Renal pelvis (tissue), 4 donors: ENCODE results near the gene REPIN1. TPM values are rescaled to one million over a fixed set of nuclear protein-coding genes. Genes with fewer than 3 reads are reported as not detected.

ENCODE experiments used
- DNase-seq: peaks from one replicate; pipeline ENCODE4 v3.0.0-alpha.2; 2013
- polyA plus RNA-seq, 3 donors: library from polyadenylated mRNA; unstranded; fragments of 120-200 nt; gene quantifications; one replicate each; pipeline ENCODE4 v1.2.1, GENCODE V29; 2013; ENCODE audit not compliant: insufficient read length in 3 of 3

The REPIN1 gene
- polyA plus RNA-seq, 3 donors = 97.8 to 123 (median 119) TPM

- no peak for DNase-seq
Measured at GRCh38 chr7:150355666-150356059, 13.0 kb upstream of the REPIN1 start.

- no peak for DNase-seq
Measured at GRCh38 chr7:150356265-150356897, 12.2 kb upstream of the REPIN1 start.

- no peak for DNase-seq
Measured at GRCh38 chr7:150357270-150357669, 11.4 kb upstream of the REPIN1 start.

GRCh38 chr7:150357771-150358427, 10.7 kb upstream of the REPIN1 start:
- no peak for DNase-seq

- DNase-seq = no peak
Measured at GRCh38 chr7:150358433-150358832, 10.2 kb upstream of the REPIN1 start.

GRCh38 chr7:150358988-150359621, 9.5 kb upstream of the REPIN1 start:
- DNase-seq = no peak

- DNase-seq = no peak
Measured at GRCh38 chr7:150359622-150360362, 8.8 kb upstream of the REPIN1 start.

GRCh38 chr7:150360363-150361058, 8.1 kb upstream of the REPIN1 start:
- DNase-seq = no peak

GRCh38 chr7:150361402-150361801, 7.2 kb upstream of the REPIN1 start:
- no peak for DNase-seq

GRCh38 chr7:150361807-150362621, 6.6 kb upstream of the REPIN1 start:
- DNase-seq = no peak

- no peak for DNase-seq
Measured at GRCh38 chr7:150363370-150363769, 5.3 kb upstream of the REPIN1 start.

GRCh38 chr7:150363872-150364271, 4.8 kb upstream of the REPIN1 start:
- no peak for DNase-seq

- DNase-seq = no peak
Measured at GRCh38 chr7:150365194-150365593, 3.4 kb upstream of the REPIN1 start.

GRCh38 chr7:150365673-150366398, 2.8 kb upstream of the REPIN1 start:
- no peak for DNase-seq

GRCh38 chr7:150367677-150368095, 936 bp upstream of the REPIN1 start:
- DNase-seq = no peak

GRCh38 chr7:150368884-150369747, 494 bp downstream of the REPIN1 start:
- DNase-seq = no peak

- DNase-seq = no peak
Measured at GRCh38 chr7:150369748-150370501, 1.3 kb downstream of the REPIN1 start.

- DNase-seq = no peak
Measured at GRCh38 chr7:150370612-150371071, 2.0 kb downstream of the REPIN1 start.
